C4-2B (cell line): Measurements from ENCODE around the gene VAC14.
A peak's percentile ranks its signal among the peaks of the same experiment; 100 is the strongest.

Experiments used
- H3K27ac ChIP-seq: fragments of 450-650 bp; 2 replicates; pipeline ENCODE4 v1.5.1; 2017
- CTCF ChIP-seq: fragments of 450-650 bp; conservative IDR thresholded peaks from 2 replicates; pipeline ENCODE4 v1.5.1; 2017; ENCODE audit warnings: mild to moderate bottlenecking
- ZFX ChIP-seq: fragments of 450-650 bp; IDR thresholded peaks from 2 replicates; pipeline ENCODE4 v1.6.1; 2017

VAC14 gene

GRCh38 chr16:70781800-70782199, 19.2 kb downstream of the VAC14 start:
- H3K27ac ChIP-seq, result no peak overlapping the region
- TF ChIP-seq CTCF (no peak), ZFX (no peak)

DNA sequence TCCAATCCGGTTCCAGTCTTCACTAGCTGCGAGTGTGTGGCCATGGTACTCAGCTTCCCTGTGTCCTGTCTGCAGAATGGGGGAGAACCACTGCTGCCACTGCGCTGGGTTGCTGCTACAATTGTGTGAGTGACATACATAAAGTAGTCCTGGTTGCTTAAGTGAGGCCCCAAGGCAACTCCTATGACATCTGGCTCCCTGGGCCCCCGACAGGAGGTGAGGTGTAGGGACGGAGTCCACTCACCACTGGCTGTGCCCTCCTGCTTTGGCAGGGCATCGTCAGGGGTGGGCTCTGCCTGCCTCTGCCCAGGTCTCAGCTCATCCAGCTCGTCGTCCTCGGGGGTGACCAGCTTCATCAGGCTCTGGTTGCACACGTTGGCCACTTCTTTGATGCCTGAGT, 20.4 kb downstream of the VAC14 start:
- no peak overlapping the region for H3K27ac ChIP-seq
- no peak for TF ChIP-seq CTCF
- TF ChIP-seq ZFX, result no peak

- H3K27ac ChIP-seq, result no peak overlapping the region
- TF ChIP-seq CTCF (no peak), ZFX (no peak)
Measured at GRCh38 chr16:70779361-70779760, 21.6 kb downstream of the VAC14 start.

GRCh38 chr16:70778901-70779309, 22.1 kb downstream of the VAC14 start:
- TF ChIP-seq CTCF, result no peak
- no peak for TF ChIP-seq ZFX
- no peak overlapping the region for H3K27ac ChIP-seq

- H3K27ac ChIP-seq, result peak overlapping the region; percentile 52
- TF ChIP-seq CTCF (no peak), ZFX (no peak)
Measured at GRCh38 chr16:70777973-70778406, 23.0 kb downstream of the VAC14 start.

DNA sequence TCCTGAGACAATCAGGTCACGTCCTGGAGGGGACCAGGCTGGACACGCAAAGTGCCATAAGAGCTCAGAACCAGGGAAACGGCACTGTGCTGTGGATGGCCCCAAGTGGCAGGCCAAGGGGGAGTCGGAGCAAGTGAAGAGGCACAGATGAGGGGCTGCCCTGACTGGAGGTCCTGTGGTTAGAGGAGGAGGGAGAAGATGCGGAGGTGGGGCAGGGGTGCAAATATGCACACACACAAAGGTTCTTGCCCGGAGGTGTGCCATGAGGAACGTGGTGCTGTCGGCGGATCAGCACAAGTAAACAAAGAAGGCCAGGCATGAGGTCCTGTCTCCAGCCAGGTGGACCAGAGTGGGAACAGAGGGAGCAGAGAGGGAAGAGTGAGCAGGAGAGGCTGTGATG, 23.5 kb downstream of the VAC14 start:
- H3K27ac ChIP-seq, result peak overlapping the region; percentile 52
- TF ChIP-seq CTCF, result no peak
- TF ChIP-seq ZFX, result no peak

GRCh38 chr16:70775399-70775798, 25.6 kb downstream of the VAC14 start:
- TF ChIP-seq ZFX (no peak), CTCF (no peak)
- no peak overlapping the region for H3K27ac ChIP-seq
